Stimulated activated CD4-positive, alpha-beta T cell treated with anti-CD3 and anti-CD28 coated beads, Interleukin-4, amount 100 ng/mL, for 4 hours (primary cell): ENCODE measurements around the gene TMEM239.

ENCODE experiments used
- DNase-seq, 2 experiments: peaks; one replicate each; pipeline ENCODE4 v3.0.0-alpha.2; 2020

TMEM239 gene

GRCh38 chr20:2859330-2860121 lies 43.4 kb downstream of the TMEM239 start:
- DNase-seq: no peak

GRCh38 chr20:2864626-2865025 lies 48.5 kb downstream of the TMEM239 start:
- DNase-seq: no peak

GRCh38 chr20:2865101-2865500 lies 48.9 kb downstream of the TMEM239 start:
- DNase-seq: no peak

GRCh38 chr20:2865630-2866029 lies 49.5 kb downstream of the TMEM239 start:
- DNase-seq: peak; percentile 37 to 70

GRCh38 chr20:2866236-2866635 lies 50.1 kb downstream of the TMEM239 start:
- DNase-seq: no peak

DNA sequence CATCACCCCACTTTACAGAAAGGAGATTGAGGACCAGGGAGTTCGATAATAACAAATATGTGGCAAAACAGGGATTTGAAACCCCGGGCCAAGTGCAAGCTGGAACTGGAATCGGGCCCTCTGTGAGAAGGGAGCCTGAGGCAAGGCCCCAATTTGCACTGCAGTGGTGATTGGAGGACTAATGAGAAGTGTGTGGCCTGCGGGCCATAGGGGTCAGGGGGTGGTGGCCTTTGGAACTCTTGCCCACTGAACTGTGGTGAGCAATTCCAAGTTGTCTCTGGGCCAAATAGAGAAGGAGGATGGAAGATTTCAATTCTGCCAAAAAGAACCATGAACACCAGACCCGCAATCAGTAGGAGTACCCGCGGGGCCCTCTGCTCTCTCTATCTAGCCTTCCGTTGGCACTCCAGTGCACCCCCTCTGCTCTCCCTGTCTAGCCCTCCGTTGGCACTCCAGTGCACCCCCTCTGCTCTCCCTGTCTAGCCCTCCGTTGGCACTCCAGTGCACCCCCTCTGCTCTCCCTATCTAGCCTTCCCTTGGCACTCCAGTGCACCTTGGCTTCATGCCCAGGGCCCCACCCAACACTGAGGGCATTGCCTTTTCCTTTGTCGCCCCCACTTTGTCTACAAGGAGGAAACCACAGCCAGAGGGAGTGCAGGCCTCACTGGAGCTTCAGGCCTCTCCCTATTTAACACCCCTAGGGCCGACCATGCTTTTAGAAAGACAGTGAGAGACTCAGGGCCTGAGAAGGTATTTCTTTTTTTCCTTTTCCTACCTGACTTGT lies 51.1 kb downstream of the TMEM239 start:
- DNase-seq: no peak
